ENCODE data around the gene PSTPIP2.

DNA sequence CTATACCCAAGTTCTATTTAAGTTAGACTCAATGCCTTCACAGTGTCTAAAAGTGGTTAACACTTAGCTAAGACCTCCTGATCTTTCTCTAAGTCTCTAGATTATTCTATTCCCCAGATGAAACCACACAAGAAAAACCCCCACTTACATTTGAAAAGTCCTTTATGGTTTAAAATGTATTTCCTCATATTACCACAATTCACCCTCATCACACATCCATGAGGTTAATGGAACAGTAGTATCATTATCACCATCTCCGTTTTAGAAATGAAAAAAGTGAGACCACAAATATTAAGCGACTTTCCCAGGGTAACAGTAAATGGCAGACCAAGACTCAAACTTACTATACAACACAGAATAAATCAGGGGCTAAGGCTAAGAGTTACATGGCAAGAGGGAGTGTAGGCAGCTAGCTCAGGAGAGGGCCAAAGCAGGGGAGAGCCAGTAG lies 133.5 kb downstream of the PSTPIP2 start:
- TF ChIP-seq CTCF (IDR thresholded peaks at IDR 0.05) (no peak), POLR2A (IDR thresholded peaks at IDR 0.05) (no peak)
